NB4 (cell line): ENCODE data around the gene ZNF358.
A peak's percentile ranks its signal among the peaks of the same experiment; 100 is the strongest.

Experiments used
- MYC ChIP-seq: IDR thresholded peaks from 2 replicates; pipeline ENCODE4 v1.6.1; 2011; ENCODE audit warnings: low read depth, low read length
- TF ChIP-seq, protein P1 (sequence below): IDR thresholded peaks from one replicate; pipeline ENCODE4 v1.5.1; 2012; ENCODE audit warnings: low read depth, low read length
- TF ChIP-seq, protein P2 (sequence below): IDR thresholded peaks from 2 replicates; pipeline ENCODE4 v1.6.1; 2011; ENCODE audit warnings: low read depth, low read length

DNA sequence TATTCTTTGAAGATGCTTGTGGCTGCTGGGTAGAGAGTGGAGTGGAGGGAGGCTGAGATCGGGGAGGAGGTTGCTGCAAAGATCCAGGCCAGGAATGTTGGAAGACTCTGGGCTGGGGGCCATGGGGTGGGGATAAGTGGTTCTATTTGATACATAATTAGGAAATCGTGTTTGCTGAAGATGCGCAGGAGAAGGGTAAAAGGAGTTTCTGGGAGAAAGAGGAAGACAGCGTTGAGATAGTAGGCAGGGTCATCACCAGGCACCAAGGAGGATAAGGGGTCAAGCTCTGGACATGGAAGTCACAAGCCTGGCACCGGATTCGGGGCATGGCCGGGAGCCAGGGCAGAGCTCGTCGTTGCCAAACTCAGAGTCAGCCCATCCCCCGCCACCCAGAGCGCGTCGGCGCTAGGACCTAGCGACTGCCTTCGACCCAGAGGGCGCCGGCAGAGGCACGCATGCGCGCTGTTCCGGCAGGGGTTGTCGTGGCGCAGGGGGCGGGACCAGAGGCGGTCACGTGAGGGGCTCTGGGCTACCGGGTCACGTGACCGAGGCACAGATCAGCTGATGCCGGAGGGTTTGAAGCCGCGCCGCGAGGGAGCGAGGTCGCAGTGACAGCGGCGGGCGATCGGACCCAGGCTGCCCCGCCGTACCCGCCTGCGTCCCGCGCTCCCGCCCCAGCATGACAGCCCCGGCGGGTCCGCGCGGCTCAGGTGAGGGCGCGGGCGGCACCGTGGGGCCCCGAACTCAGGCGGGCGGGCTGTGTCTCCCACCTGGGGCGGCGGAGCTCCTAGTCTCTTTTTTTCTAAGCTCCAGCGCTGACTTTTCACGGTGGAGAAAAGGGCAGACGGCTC, 6.4 kb downstream of the ZNF358 start, which contains the start of gene MCOLN1:
- TF ChIP-seq, protein P1, sequence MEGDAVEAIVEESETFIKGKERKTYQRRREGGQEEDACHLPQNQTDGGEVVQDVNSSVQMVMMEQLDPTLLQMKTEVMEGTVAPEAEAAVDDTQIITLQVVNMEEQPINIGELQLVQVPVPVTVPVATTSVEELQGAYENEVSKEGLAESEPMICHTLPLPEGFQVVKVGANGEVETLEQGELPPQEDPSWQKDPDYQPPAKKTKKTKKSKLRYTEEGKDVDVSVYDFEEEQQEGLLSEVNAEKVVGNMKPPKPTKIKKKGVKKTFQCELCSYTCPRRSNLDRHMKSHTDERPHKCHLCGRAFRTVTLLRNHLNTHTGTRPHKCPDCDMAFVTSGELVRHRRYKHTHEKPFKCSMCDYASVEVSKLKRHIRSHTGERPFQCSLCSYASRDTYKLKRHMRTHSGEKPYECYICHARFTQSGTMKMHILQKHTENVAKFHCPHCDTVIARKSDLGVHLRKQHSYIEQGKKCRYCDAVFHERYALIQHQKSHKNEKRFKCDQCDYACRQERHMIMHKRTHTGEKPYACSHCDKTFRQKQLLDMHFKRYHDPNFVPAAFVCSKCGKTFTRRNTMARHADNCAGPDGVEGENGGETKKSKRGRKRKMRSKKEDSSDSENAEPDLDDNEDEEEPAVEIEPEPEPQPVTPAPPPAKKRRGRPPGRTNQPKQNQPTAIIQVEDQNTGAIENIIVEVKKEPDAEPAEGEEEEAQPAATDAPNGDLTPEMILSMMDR, result no peak
- TF ChIP-seq, protein P2, sequence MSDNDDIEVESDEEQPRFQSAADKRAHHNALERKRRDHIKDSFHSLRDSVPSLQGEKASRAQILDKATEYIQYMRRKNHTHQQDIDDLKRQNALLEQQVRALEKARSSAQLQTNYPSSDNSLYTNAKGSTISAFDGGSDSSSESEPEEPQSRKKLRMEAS, result peak; percentile 99
- peak; percentile 61 for TF ChIP-seq MYC
